Activated naive CD8-positive, alpha-beta T cell treated with anti-CD3 and anti-CD28 coated beads for 36 hours (primary cell): ENCODE measurements around the gene PPP2R5C. TPM values are rescaled to one million over a fixed set of nuclear protein-coding genes. Genes with fewer than 3 reads are reported as not detected.

Experiments
- DNase-seq: peaks from one replicate; pipeline ENCODE4 v3.0.0; 2021
- H3K27ac Mint-ChIP-seq: one replicate; pipeline ENCODE4 v1.8.0; 2022; ENCODE audit warnings: mild to moderate bottlenecking, moderate library complexity, mixed read lengths
- H3K27me3 Mint-ChIP-seq: one replicate; pipeline ENCODE4 v1.8.0; 2022; ENCODE audit warnings: mild to moderate bottlenecking, mixed read lengths
- H3K36me3 Mint-ChIP-seq: one replicate; pipeline ENCODE4 v1.8.0; 2021; ENCODE audit warnings: mild to moderate bottlenecking, mixed read lengths
- H3K4me1 Mint-ChIP-seq: one replicate; pipeline ENCODE4 v1.8.0; 2021; ENCODE audit warnings: mixed read lengths
- H3K4me3 Mint-ChIP-seq: one replicate; pipeline ENCODE4 v1.8.0; 2022; ENCODE audit warnings: mild to moderate bottlenecking, moderate library complexity, mixed read lengths
- H3K9me3 Mint-ChIP-seq: one replicate; pipeline ENCODE4 v1.8.0; 2022; ENCODE audit warnings: mixed read lengths
- total RNA-seq, 2 experiments: library from RNA; stranded (reverse); gene quantifications; one replicate each; pipeline ENCODE4 v1.2.3, GENCODE V29; 2021

PPP2R5C gene
- total RNA-seq, 2 experiments from 2014 or later = 209 to 221 TPM

- Mint-ChIP-seq H3K4me1 (no peaks in the 10 kb centered on the region), H3K27ac (no peak overlapping the region), H3K4me3 (no peak overlapping the region), H3K27me3 (no peaks in the 10 kb centered on the region), H3K9me3 (no peaks in the 10 kb centered on the region), H3K36me3 (peaks cover 4% of the 10 kb centered on the region)
- DNase-seq = no peak
Measured at GRCh38 chr14:101909371-101910096, 148.0 kb downstream of the PPP2R5C start.

- Mint-ChIP-seq H3K27me3 (no peaks in the 10 kb centered on the region), H3K27ac (no peak overlapping the region), H3K36me3 (peaks cover 9% of the 10 kb centered on the region), H3K9me3 (no peaks in the 10 kb centered on the region), H3K4me1 (no peaks in the 10 kb centered on the region), H3K4me3 (no peak overlapping the region)
- no peak for DNase-seq
Measured at GRCh38 chr14:101912841-101913240, 151.3 kb downstream of the PPP2R5C start.

- no peaks in the 10 kb centered on the region for H3K9me3 Mint-ChIP-seq
- H3K27ac Mint-ChIP-seq = no peak overlapping the region
- no peaks in the 10 kb centered on the region for H3K27me3 Mint-ChIP-seq
- DNase-seq = no peak
- peaks cover 9% of the 10 kb centered on the region for H3K36me3 Mint-ChIP-seq
- H3K4me3 Mint-ChIP-seq = no peak overlapping the region
- H3K4me1 Mint-ChIP-seq = no peaks in the 10 kb centered on the region
Measured at GRCh38 chr14:101914083-101914482, 152.6 kb downstream of the PPP2R5C start.

GRCh38 chr14:101915871-101916815 is 154.6 kb downstream of the PPP2R5C start:
- H3K27ac Mint-ChIP-seq = peak overlapping the region; percentile 66
- H3K4me3 Mint-ChIP-seq = no peak overlapping the region
- H3K27me3 Mint-ChIP-seq = no peaks in the 10 kb centered on the region
- no peak for DNase-seq
- no peaks in the 10 kb centered on the region for H3K4me1 Mint-ChIP-seq
- H3K9me3 Mint-ChIP-seq = no peaks in the 10 kb centered on the region
- peaks cover 7% of the 10 kb centered on the region for H3K36me3 Mint-ChIP-seq

- peak overlapping the region; percentile 47 for H3K27ac Mint-ChIP-seq
- H3K4me3 Mint-ChIP-seq = no peak overlapping the region
- DNase-seq = no peak
- no peaks in the 10 kb centered on the region for H3K4me1 Mint-ChIP-seq
- peaks cover 9% of the 10 kb centered on the region for H3K36me3 Mint-ChIP-seq
- H3K9me3 Mint-ChIP-seq = no peaks in the 10 kb centered on the region
- H3K27me3 Mint-ChIP-seq = no peaks in the 10 kb centered on the region
Measured at GRCh38 chr14:101916816-101917412, 155.4 kb downstream of the PPP2R5C start.

- H3K4me1 Mint-ChIP-seq = no peaks in the 10 kb centered on the region
- no peaks in the 10 kb centered on the region for H3K9me3 Mint-ChIP-seq
- H3K27ac Mint-ChIP-seq = peak overlapping the region; percentile 47
- no peak for DNase-seq
- H3K36me3 Mint-ChIP-seq = peaks cover 9% of the 10 kb centered on the region
- no peak overlapping the region for H3K4me3 Mint-ChIP-seq
- H3K27me3 Mint-ChIP-seq = no peaks in the 10 kb centered on the region
Measured at GRCh38 chr14:101917413-101918017, 156.0 kb downstream of the PPP2R5C start.

- Mint-ChIP-seq H3K4me3 (no peak overlapping the region), H3K27me3 (no peaks in the 10 kb centered on the region), H3K4me1 (no peaks in the 10 kb centered on the region), H3K9me3 (no peaks in the 10 kb centered on the region), H3K36me3 (peaks cover 9% of the 10 kb centered on the region), H3K27ac (no peak overlapping the region)
- DNase-seq = no peak
Measured at GRCh38 chr14:101918065-101918989, 156.8 kb downstream of the PPP2R5C start.

- Mint-ChIP-seq H3K9me3 (no peaks in the 10 kb centered on the region), H3K27ac (peak overlapping the region; percentile 7), H3K27me3 (no peaks in the 10 kb centered on the region), H3K36me3 (peaks cover 9% of the 10 kb centered on the region), H3K4me1 (no peaks in the 10 kb centered on the region), H3K4me3 (no peak overlapping the region)
- DNase-seq = no peak
Measured at GRCh38 chr14:101920271-101920670, 158.8 kb downstream of the PPP2R5C start.

- Mint-ChIP-seq H3K4me1 (no peaks in the 10 kb centered on the region), H3K27me3 (no peaks in the 10 kb centered on the region), H3K36me3 (peaks cover 4% of the 10 kb centered on the region), H3K27ac (no peak overlapping the region), H3K9me3 (no peaks in the 10 kb centered on the region), H3K4me3 (no peak overlapping the region)
- DNase-seq = no peak
Measured at GRCh38 chr14:101922866-101923265, 161.4 kb downstream of the PPP2R5C start.

GRCh38 chr14:101925152-101925551 is 163.6 kb downstream of the PPP2R5C start:
- Mint-ChIP-seq H3K4me3 (no peak overlapping the region), H3K4me1 (no peaks in the 10 kb centered on the region), H3K27me3 (no peaks in the 10 kb centered on the region), H3K9me3 (no peaks in the 10 kb centered on the region), H3K36me3 (peaks cover 4% of the 10 kb centered on the region), H3K27ac (no peak overlapping the region)
- DNase-seq = no peak

- Mint-ChIP-seq H3K27me3 (no peaks in the 10 kb centered on the region), H3K9me3 (no peaks in the 10 kb centered on the region), H3K4me1 (no peaks in the 10 kb centered on the region), H3K36me3 (peaks cover 4% of the 10 kb centered on the region), H3K4me3 (no peak overlapping the region), H3K27ac (no peak overlapping the region)
- no peak for DNase-seq
Measured at GRCh38 chr14:101926085-101926484, 164.6 kb downstream of the PPP2R5C start.

GRCh38 chr14:101926620-101927019 is 165.1 kb downstream of the PPP2R5C start:
- no peak overlapping the region for H3K4me3 Mint-ChIP-seq
- no peak overlapping the region for H3K27ac Mint-ChIP-seq
- H3K36me3 Mint-ChIP-seq = peaks cover 2% of the 10 kb centered on the region

GRCh38 chr14:101927859-101928258 is 166.3 kb downstream of the PPP2R5C start:
- no peak overlapping the region for H3K27ac Mint-ChIP-seq
- H3K27me3 Mint-ChIP-seq = no peaks in the 10 kb centered on the region
- peaks cover 2% of the 10 kb centered on the region for H3K36me3 Mint-ChIP-seq
- no peaks in the 10 kb centered on the region for H3K4me1 Mint-ChIP-seq
- no peak overlapping the region for H3K4me3 Mint-ChIP-seq
- no peak for DNase-seq
- no peaks in the 10 kb centered on the region for H3K9me3 Mint-ChIP-seq

More at GRCh38 chr14:101926620-101927019, 165.1 kb downstream of the PPP2R5C start:
- DNase-seq = no peak
- H3K4me1 Mint-ChIP-seq = no peaks in the 10 kb centered on the region
- no peaks in the 10 kb centered on the region for H3K9me3 Mint-ChIP-seq
- no peaks in the 10 kb centered on the region for H3K27me3 Mint-ChIP-seq

- no peak for DNase-seq
- peak overlapping the region; percentile 25 for H3K27ac Mint-ChIP-seq
- H3K27me3 Mint-ChIP-seq = no peaks in the 10 kb centered on the region
- H3K4me3 Mint-ChIP-seq = no peak overlapping the region
- H3K4me1 Mint-ChIP-seq = no peaks in the 10 kb centered on the region
- H3K9me3 Mint-ChIP-seq = no peaks in the 10 kb centered on the region
- peaks cover 2% of the 10 kb centered on the region for H3K36me3 Mint-ChIP-seq
Measured at GRCh38 chr14:101928415-101928841, 166.9 kb downstream of the PPP2R5C start.
